HL-60 (cell line): Measurements from ENCODE around the gene UBC.
"Not testable (repeated sequence)": the region's sequence is repeated elsewhere in the genome, so short reads cannot be mapped to it uniquely, and the experiment has no call there.

Experiments used
- POLR2AphosphoS5 ChIP-seq: IDR thresholded peaks from 2 replicates; pipeline ENCODE4 v1.6.1; 2012; ENCODE audit warnings: low read depth
- TF ChIP-seq, protein P1 (sequence below): IDR thresholded peaks from one replicate; pipeline ENCODE4 v1.5.1; 2011; ENCODE audit warnings: low read length, control low read depth, inconsistent platforms; ENCODE audit not compliant: insufficient read depth

GRCh38 chr12:124925782-124926181, 11.3 kb upstream of the UBC start:
- TF ChIP-seq, protein P1, sequence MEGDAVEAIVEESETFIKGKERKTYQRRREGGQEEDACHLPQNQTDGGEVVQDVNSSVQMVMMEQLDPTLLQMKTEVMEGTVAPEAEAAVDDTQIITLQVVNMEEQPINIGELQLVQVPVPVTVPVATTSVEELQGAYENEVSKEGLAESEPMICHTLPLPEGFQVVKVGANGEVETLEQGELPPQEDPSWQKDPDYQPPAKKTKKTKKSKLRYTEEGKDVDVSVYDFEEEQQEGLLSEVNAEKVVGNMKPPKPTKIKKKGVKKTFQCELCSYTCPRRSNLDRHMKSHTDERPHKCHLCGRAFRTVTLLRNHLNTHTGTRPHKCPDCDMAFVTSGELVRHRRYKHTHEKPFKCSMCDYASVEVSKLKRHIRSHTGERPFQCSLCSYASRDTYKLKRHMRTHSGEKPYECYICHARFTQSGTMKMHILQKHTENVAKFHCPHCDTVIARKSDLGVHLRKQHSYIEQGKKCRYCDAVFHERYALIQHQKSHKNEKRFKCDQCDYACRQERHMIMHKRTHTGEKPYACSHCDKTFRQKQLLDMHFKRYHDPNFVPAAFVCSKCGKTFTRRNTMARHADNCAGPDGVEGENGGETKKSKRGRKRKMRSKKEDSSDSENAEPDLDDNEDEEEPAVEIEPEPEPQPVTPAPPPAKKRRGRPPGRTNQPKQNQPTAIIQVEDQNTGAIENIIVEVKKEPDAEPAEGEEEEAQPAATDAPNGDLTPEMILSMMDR: not testable (repeated sequence)
- not testable (repeated sequence) for TF ChIP-seq POLR2AphosphoS5
